K562 (cell line): ENCODE results near the gene CFAP126. TPM values are rescaled to one million over a fixed set of nuclear protein-coding genes. Genes with fewer than 3 reads are reported as not detected.

Experiments used
- ARID4B ChIP-seq: sonication (generic); formaldehyde crosslinking; IDR thresholded peaks from 2 replicates; pipeline ENCODE4 v1.8.0; 2022; ENCODE audit warnings: mild to moderate bottlenecking, missing genetic modification reagents
- CBFA2T3 ChIP-seq: fragments of 450-650 bp; IDR thresholded peaks from 2 replicates; pipeline ENCODE4 v1.6.1; 2017
- ETV6 ChIP-seq, 3 experiments: fragments of 150-350 bp in 1 of 3; sonication (generic) in 1 of 3; formaldehyde crosslinking in 1 of 3; IDR thresholded peaks; 2 replicates each; pipeline versions ENCODE4 v1.6.1 to v1.8.0; 2014 to 2022; ENCODE audit warnings: borderline replicate concordance in 2 of 3, low read depth in 2 of 3, antibody characterized with exemption in 1 of 3, low read length in 1 of 3, mild to moderate bottlenecking in 1 of 3, missing genetic modification reagents in 1 of 3
- FOS ChIP-seq: IDR thresholded peaks from 3 replicates; pipeline ENCODE4 v1.6.1; 2011; ENCODE audit not compliant: insufficient read length; ENCODE audit errors: extremely low read depth
- HDAC3 ChIP-seq: fragments of 450-650 bp; IDR thresholded peaks from 2 replicates; pipeline ENCODE4 v1.6.1; 2018; ENCODE audit warnings: borderline replicate concordance, mild to moderate bottlenecking, moderate library complexity; ENCODE audit not compliant: partially characterized antibody
- NR2C1 ChIP-seq, 2 experiments: fragments of 450-650 bp; IDR thresholded peaks; 2 replicates each; pipeline ENCODE4 v1.6.1; 2017; ENCODE audit warnings: mild to moderate bottlenecking in 2 of 2, antibody characterized with exemption in 1 of 2, inconsistent platforms in 1 of 2, missing compliant biosample characterization in 1 of 2, missing genetic modification characterization in 1 of 2
- RBM34 ChIP-seq: fragments of 200-400 bp; formaldehyde crosslinking; IDR thresholded peaks from 2 replicates; pipeline ENCODE4 v1.6.1; 2018; ENCODE audit warnings: low read length, borderline replicate concordance; ENCODE audit not compliant: insufficient read depth
- SAFB2 ChIP-seq: fragments of 200-400 bp; formaldehyde crosslinking; IDR thresholded peaks from 2 replicates; pipeline ENCODE4 v1.6.1; 2018; ENCODE audit warnings: borderline replicate concordance, low read length, low read depth, moderate library complexity; ENCODE audit not compliant: severe bottlenecking
- THAP7 ChIP-seq: fragments of 250-450 bp; sonication (Bioruptor Pico); IDR thresholded peaks from 2 replicates; pipeline ENCODE4 v1.5.0; 2021
- TRIM25 ChIP-seq: fragments of 450-650 bp; IDR thresholded peaks from 2 replicates; pipeline ENCODE4 v1.7.0; 2016; ENCODE audit warnings: borderline replicate concordance
- USF1 ChIP-seq: sonication (generic); formaldehyde crosslinking; IDR thresholded peaks from 2 replicates; pipeline ENCODE4 v1.9.0; 2022; ENCODE audit warnings: mild to moderate bottlenecking, missing genetic modification reagents
- ZBTB33 ChIP-seq: sonication (generic); formaldehyde crosslinking; IDR thresholded peaks from 2 replicates; pipeline ENCODE4 v1.8.1; 2023; ENCODE audit warnings: mild to moderate bottlenecking, missing genetic modification reagents
- ZBTB7A ChIP-seq: IDR thresholded peaks from 2 replicates; pipeline ENCODE4 v1.6.1; 2011; ENCODE audit warnings: low read depth, mild to moderate bottlenecking, low read length, moderate library complexity, borderline replicate concordance; ENCODE audit not compliant: control insufficient read depth
- ZNF146 ChIP-seq: IDR thresholded peaks from one replicate; pipeline ENCODE4 v1.6.1; 2018; ENCODE audit warnings: missing compliant biosample characterization; ENCODE audit not compliant: unreplicated experiment
- ZNF3 ChIP-seq: fragments of 250-450 bp; sonication (Bioruptor Pico); IDR thresholded peaks from 2 replicates; pipeline ENCODE4 v1.5.0; 2021; ENCODE audit warnings: mild to moderate bottlenecking, moderate library complexity
- ZNF76 ChIP-seq: fragments of 250-450 bp; sonication (Bioruptor Pico); IDR thresholded peaks from 2 replicates; pipeline ENCODE4 v1.4.0; 2020; ENCODE audit warnings: mild to moderate bottlenecking, moderate library complexity, borderline replicate concordance
- ZSCAN32 ChIP-seq: fragments of 450-650 bp; formaldehyde crosslinking; IDR thresholded peaks from 2 replicates; pipeline ENCODE4 v1.4.0; 2020; ENCODE audit warnings: mild to moderate bottlenecking, moderate library complexity
- polyA plus RNA-seq, 8 experiments: library from polyadenylated mRNA; depleted of rRNA in 4 of 8; stranded (reverse) in 5 of 8; unstranded in 3 of 8; fragments of >200 nt; fragmentation: Nextera tagmentation in 2 of 8; fragmentation: Illumina TruSeq in 1 of 8; extraction: Ambion mirVana in 2 of 8; extraction: Trizol in 1 of 8; gene quantifications; 2 replicates each; pipeline versions ENCODE4 v1.2.1 to v1.2.3, GENCODE V29; 2011 to 2014; ENCODE audit warnings: inconsistent platforms in 1 of 8, missing spikeins in 1 of 8
- total RNA-seq, 7 experiments: library from RNA; depleted of rRNA in 6 of 7; stranded (reverse); fragments of >200 nt in 6 of 7; fragmentation: Illumina TruSeq in 2 of 7; extraction: Trizol in 2 of 7; gene quantifications; 2 replicates each; pipeline versions ENCODE4 v1.2.1 to v1.2.3, GENCODE V29; 2011 to 2021; ENCODE audit warnings: low replicate concordance in 1 of 7

The CFAP126 gene
- total and polyA plus RNA-seq, 9 of the 15 experiments (the other 6 are each of a cell fraction or from before 2014, with no cell fraction given) = not detected

- TF ChIP-seq ZBTB7A = no peak
- no peak for TF ChIP-seq FOS
- TF ChIP-seq THAP7 (CRISPR knock-in tag) = no peak
- no peak for TF ChIP-seq HDAC3
- TF ChIP-seq ZNF146 = no peak
- TF ChIP-seq ZSCAN32 (CRISPR knock-in tag) = no peak
- peak; percentile 5; the same call in 1 of the 2 replicates for TF ChIP-seq CBFA2T3
- TF ChIP-seq NR2C1 (IDR thresholded peaks at IDR 0.05) = peak; percentile 50; the same call in 1 of the 2 replicates
- peak; percentile 52; the same call in 1 of the 2 replicates for TF ChIP-seq NR2C1 (tag; IDR thresholded peaks at IDR 0.05)
- no peak for TF ChIP-seq ZBTB33
- TF ChIP-seq TRIM25 = no peak
- TF ChIP-seq SAFB2 = no peak
- TF ChIP-seq ZNF3 = no peak
- no peak for TF ChIP-seq ETV6 (IDR thresholded peaks at IDR 0.05; ENCODE audit: borderline replicate concordance in 1 of 2, low read depth in 2 of 2, low read length in 1 of 2)
- no peak for TF ChIP-seq ETV6 (CRISPR knock-in tag; IDR thresholded peaks at IDR 0.05; ENCODE audit: borderline replicate concordance)
- no peak for TF ChIP-seq ZNF76 (CRISPR knock-in tag)
- TF ChIP-seq USF1 (CRISPR knock-in tag) = no peak
- no peak for TF ChIP-seq ARID4B (CRISPR knock-in tag)
- TF ChIP-seq RBM34 = no peak
These were observed 36.4 kb upstream of the CFAP126 start (continued) for GRCh38 chr1:161404051-161404597.
